ENCODE data around the gene KIF3A. TPM values are rescaled to one million over a fixed set of nuclear protein-coding genes. Genes with fewer than 3 reads are reported as not detected.

The KIF3A gene
- total and polyA plus RNA-seq, 12 donors = 4.1 to 42.0 (median 10.6) TPM

- no peaks in the 10 kb centered on the region for H3K4me1 ChIP-seq (replicated peaks in 1 of 2)
- no peaks in the 10 kb centered on the region for H3K9me3 ChIP-seq (replicated peaks in 1 of 3)
- no peak for TF ChIP-seq CTCF (IDR thresholded peaks at IDR 0.05)
- no peak for TF ChIP-seq POLR2A (IDR thresholded peaks at IDR 0.05)
- no peak overlapping the region for H3K27ac ChIP-seq
- intact Hi-C loops (cut with DNase I) = no loop called here
- 92 to 99% (median 94%) methylated on average over 10 to 13 of the region's 13 CpGs for WGBS, 4 donors
- no peaks in the 10 kb centered on the region for H3K27me3 ChIP-seq
- no peak overlapping the region for H3K4me3 ChIP-seq
- H3K36me3 ChIP-seq (replicated peaks in 1 of 2) = peaks cover 0 to 54% of the 10 kb centered on the region in 2 donors
- peak in 1 of 7 donors; percentile 41 for DNase-seq
These were observed 22.0 kb upstream of the KIF3A start for GRCh38 chr5:132759114-132760048.

- H3K27me3 ChIP-seq = no peaks in the 10 kb centered on the region
- WGBS, 4 donors = 91 to 95% (median 93%) methylated on average over 13 of the region's 13 CpGs
- no peak for TF ChIP-seq POLR2A (IDR thresholded peaks at IDR 0.05)
- no peak for TF ChIP-seq CTCF (IDR thresholded peaks at IDR 0.05)
- H3K4me1 ChIP-seq (replicated peaks in 1 of 2) = no peaks in the 10 kb centered on the region
- no peak overlapping the region for H3K27ac ChIP-seq
- H3K4me3 ChIP-seq = no peak overlapping the region
- intact Hi-C loops (cut with DNase I) = no loop called here
- peaks cover 0 to 45% of the 10 kb centered on the region in 2 donors for H3K36me3 ChIP-seq (replicated peaks in 1 of 2)
- DNase-seq = peak in 1 of 7 donors; percentile 40
- H3K9me3 ChIP-seq (replicated peaks in 1 of 3) = no peaks in the 10 kb centered on the region
These were observed 21.1 kb upstream of the KIF3A start for GRCh38 chr5:132758451-132758850.

- Histone ChIP-seq H3K4me1 (replicated peaks in 1 of 2) (no peaks in the 10 kb centered on the region), H3K9me3 (replicated peaks in 1 of 3) (no peaks in the 10 kb centered on the region), H3K4me3 (no peak overlapping the region), H3K36me3 (replicated peaks in 1 of 2) (peaks cover 0 to 38% of the 10 kb centered on the region in 2 donors), H3K27ac (no peak overlapping the region), H3K27me3 (no peaks in the 10 kb centered on the region)
- intact Hi-C loops (cut with DNase I) = no loop called here
- DNase-seq = peak in 1 of 7 donors; percentile 42
- WGBS, 4 donors = 86 to 97% (median 90%) methylated on average over 3 to 5 of the region's 5 CpGs
- TF ChIP-seq CTCF (IDR thresholded peaks at IDR 0.05) (no peak), POLR2A (IDR thresholded peaks at IDR 0.05) (no peak)
These were observed 19.2 kb upstream of the KIF3A start for GRCh38 chr5:132756542-132756941.

- Histone ChIP-seq H3K27ac (no peak overlapping the region), H3K9me3 (replicated peaks in 1 of 3) (no peaks in the 10 kb centered on the region), H3K4me1 (replicated peaks in 1 of 2) (peaks cover 0 to 5% of the 10 kb centered on the region in 2 donors), H3K36me3 (replicated peaks in 1 of 2) (peaks cover 0 to 22% of the 10 kb centered on the region in 2 donors), H3K4me3 (no peak overlapping the region), H3K27me3 (no peaks in the 10 kb centered on the region)
- intact Hi-C loops (cut with DNase I) = no loop called here
- peak in 1 of 7 donors; percentile 29 for DNase-seq
- TF ChIP-seq POLR2A (IDR thresholded peaks at IDR 0.05) (no peak), CTCF (IDR thresholded peaks at IDR 0.05) (no peak)
These were observed 17.6 kb upstream of the KIF3A start for GRCh38 chr5:132754947-132755346.
